NCI-H69 (cell line): Measurements from ENCODE around the gene CTDSPL.

Experiments
- DNase-seq: peaks from one replicate; lab custom pipeline; 2025; lab: John Stamatoyannopoulos, UW

CTDSPL gene

DNA sequence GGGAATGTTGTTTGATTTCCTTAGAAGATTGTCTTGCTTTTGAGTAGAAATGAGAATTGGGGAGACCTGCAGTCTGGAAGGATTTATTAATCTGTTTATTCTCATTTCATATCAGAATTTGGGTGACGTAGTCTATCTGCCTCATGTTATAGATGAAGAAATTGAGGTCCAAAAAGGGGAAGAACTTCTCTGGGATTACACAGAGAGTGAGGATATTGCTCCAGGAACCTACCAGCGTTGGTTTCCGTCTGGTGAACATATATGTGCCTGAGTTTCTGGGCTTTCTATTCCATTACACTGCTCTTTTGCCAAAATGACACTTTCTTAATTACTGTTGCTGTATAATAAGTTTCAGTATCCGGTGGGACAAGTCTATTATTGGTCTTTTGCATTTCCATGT, 51.8 kb downstream of the CTDSPL start:
- no peak for DNase-seq

DNA sequence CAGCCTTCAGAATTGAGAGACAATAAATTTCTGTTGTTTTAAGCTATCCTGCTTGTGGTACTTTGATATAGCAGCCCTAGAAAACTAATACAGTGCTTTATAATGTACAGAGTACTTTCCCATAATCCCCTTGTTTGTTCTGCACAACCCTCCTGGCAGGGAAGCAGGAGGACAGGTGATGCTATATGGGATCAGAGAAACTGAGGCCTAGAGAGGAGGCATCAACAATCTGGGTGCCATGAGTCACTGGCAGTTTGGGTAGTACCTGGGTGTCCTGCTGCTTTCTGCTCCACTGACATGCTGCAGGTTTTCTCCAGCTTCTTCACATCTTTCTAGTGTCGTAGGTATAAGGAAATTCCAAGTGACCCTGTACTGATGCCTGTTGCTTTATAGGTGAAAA, 55.0 kb downstream of the CTDSPL start:
- no peak for DNase-seq

DNA sequence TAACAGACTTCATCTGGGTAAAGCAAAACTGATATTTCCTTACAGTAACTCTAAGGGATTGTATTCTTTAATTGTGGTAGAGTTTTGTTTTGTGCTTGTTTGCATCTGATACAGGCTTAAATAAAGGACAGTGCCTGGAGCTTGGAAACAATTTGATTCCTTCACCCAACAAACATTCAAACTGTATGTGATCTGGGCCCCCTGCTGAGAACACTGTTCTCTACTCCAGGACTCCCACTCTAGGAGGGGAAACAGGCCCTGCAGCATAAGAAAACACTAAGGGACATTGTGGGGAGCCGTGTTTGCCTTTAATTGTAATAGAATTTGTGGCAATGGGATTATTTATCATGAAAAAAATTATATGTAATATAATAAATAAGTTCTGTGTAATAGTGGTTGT, 56.9 kb downstream of the CTDSPL start:
- DNase-seq = no peak

DNA sequence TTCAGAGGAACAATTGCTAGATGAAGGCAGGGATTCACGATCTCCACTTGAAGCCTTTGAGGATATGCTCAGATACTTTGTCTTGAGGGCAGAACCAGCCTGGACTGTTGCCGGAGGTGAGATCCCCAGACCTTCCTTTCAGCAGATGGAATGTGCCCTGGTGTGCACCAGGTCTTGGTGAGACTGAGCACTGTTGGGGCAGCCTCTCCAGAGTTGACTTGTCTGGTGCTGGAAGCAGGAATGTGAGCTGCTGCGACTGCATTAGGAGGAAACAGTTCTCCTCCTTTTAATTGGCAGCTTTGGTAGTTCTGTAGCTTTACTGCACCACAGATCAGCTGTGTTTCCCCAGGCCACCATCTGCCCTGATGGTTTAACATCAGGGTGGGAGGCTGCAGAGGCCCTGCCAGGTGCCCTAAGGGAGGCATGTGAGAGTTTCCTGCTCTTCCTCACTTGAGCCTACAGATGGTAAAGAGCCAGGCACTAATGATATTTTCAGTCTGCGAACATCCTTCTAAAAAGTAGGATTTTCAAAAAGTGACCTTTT, 58.5 kb downstream of the CTDSPL start:
- peak; percentile 40 for DNase-seq

DNA sequence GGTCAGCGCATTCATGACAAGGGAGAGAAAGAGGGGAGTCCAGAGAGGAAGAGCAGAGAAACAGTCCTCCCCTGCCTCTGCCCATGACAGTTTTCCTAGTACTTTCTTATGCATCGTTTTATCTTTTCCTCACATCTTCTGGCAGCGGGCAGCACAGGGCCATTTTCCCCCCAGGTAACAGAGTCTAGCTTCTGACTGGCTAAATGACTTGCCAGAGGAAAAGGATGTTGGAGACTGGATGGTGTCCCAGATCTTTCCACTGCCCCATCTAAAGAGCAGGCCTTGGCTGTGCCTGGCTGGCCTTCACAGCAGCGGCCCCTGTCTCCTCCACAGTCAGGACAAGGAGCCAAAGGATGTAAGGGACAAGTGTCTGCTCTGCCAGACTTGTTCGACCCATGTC, 59.3 kb downstream of the CTDSPL start:
- no peak for DNase-seq

DNA sequence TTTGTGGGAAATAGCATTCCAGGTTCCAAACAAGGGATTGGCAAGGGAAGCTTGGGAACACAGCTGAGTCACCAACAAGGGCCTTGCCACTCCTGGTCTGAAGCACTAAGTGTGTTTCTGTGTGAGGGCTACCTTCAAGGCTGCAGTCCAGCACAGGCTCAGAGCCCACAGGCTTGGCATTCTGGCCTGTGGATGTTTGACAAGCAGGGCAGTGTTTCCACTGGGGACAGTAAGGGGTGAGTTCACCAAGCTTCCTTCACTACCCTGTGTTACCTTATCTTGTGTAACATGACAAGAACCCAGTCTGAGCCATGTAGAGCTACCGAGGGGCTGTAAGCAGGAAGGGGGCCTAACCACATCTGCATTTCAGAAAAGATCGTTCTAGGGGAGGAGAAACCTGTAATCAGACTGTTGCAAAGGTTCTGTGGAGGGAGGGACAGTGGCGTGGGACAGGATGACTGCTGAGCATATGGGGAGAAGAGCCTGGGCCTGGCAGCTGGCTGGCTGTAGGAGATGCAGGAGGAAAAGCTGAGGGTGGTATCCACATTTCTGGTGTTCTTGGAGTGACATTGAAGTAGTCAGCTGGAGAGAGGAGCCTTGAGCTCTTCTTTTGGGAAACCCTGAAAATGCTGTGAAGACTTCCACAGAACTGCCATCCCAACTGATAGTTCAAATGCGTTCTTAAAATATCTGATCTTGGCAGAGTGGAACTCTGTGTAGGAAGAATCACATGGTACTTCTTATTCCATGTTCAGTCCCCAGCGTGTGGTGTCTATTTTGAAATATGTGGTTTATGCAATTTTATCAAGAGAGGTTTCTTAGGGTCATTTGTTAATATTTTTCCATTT, 61.3 kb downstream of the CTDSPL start:
- no peak for DNase-seq

DNA sequence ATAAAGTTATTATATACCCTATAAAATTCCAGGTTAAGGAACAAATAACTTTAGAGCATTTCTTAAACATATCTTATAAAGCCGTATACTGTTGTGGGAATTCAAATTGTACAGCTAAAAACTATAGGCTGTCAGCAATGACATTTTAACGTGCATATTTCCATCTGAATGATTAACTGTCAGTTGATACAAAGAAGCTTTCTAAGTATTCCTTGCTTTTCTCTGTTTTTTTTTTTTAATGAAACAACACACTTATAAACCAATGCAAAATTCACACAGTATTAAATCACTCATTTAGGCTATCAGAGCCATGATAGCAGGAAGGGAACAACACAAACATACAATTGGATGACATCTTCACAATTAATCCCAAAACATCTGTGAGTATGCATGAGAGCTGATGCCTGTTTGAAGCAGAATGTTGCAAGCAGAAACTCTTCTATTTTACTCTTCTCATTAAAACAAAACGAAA, 61.9 kb downstream of the CTDSPL start:
- DNase-seq = no peak

DNA sequence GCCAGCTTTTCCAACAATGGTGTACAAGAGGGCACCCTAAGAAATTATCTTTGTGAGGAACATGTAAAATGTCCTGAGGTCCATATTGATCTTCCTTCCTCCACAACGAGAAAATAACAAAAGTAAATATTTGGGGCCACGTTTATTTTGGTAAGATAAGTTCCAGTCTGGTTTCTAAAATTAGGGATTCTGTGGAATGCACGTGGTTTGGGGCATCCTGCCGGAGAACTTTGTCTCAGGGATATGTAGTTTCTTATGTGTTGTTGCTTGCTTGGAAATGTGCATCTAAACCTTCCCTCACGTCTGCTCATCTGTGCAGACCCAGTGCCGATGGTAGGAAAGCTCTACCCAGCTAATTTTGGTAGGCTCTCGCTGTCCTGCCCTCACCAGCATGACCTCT, 62.8 kb downstream of the CTDSPL start:
- DNase-seq = no peak

DNA sequence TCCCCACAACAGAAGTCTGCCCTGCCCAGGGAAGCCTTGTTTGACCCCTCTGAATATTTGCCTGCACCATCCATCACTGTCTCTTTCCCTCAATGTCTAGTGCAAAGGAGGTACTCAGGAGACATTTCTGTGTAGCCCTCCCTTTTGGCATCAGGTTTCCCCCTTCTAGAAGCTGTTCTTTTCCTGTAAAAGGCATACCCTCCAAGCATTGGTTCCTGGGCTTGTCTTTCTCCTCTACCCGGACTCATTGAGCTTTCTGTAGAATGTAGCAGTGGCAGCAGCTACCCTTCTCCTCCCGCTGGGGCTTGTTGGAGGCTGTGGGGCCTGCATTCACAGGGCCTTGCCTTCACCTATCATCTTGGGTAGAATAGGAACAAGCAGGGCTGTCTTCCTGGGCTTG, 63.5 kb downstream of the CTDSPL start:
- no peak for DNase-seq

DNA sequence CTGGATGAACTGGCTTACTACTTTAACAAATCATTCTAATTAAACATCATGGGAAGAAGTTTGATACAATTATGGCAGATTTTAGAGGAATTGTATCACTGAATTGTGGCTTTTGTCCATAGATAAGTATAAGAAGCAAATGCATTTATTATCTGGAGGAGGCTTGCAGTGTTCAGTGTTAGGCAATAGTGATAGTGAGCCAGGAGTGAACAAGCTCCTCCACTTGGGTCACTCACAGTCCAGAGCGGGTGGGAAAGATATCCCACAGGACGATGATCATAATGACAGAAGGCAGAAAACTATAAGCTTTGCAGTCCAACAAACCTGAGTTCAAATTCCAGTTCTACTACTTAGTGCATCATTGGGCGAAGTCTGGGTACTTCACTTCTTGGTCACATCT, 64.9 kb downstream of the CTDSPL start:
- DNase-seq = no peak

DNA sequence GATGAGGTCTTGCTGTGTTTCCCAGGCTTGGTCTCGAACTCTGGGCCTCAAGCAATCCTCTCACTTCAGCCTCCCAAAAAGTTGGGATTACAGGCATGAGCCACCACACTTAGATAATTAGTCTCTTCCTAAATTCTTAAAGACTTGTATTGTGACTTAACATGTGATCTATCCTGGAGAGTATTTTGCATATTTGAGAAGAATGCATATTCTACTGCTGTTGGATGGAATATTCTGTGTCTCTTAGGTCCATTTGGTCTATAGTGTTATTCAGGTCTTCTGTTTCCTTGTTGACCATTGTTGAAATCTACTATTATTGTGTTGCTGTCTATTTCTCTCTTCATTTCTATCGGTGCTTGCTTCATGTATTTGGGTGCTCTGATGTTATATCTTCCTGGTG, 68.8 kb downstream of the CTDSPL start:
- DNase-seq = no peak

DNA sequence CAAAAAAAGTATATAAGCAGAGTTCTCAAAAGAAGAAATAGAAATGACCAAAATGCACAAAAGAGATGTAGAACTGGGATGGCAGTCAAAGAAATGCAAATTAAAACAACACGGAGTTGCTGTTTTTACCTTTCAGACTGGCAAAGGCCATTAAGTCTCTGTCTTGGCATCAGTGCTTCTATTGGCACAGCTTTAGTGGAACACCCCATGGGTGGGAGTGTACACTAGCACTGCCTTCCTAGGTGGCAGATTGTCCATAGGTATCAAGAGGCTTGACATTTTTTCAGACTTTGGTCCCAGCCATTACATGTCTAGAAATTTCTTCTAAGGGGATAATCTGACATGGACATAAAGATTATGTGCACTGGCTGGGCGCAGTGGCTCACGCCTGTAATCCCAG, 70.8 kb downstream of the CTDSPL start:
- no peak for DNase-seq

DNA sequence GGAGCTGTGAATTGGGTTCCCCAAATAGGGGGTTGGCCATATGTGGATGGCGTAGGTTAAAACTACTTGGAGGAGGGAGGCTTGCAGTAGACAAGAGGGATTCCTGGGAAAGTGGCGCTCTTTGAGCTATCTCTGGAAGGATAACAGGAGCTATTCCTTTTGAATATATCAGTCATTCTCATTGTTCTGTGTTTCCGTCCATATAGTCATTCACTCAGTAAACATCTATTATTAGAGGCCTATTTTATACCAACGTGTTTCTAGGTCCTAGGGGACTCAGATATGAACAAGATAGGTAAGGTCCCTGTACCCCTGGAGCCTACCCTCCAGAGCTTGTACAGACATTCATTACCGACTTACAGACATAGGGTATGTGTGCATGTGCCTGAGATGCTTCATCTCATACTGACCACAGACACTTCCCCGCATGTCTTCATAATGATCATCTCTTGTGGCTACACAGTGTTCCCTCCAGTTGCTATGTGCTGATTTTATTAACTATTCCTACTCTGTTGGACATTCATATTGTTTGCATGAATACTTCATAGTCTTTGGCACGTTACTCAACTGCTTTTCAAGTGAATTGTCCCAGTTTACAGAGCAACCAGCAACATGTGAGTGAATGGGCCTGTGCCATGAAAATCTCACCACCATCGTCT, 73.1 kb downstream of the CTDSPL start:
- no peak for DNase-seq

DNA sequence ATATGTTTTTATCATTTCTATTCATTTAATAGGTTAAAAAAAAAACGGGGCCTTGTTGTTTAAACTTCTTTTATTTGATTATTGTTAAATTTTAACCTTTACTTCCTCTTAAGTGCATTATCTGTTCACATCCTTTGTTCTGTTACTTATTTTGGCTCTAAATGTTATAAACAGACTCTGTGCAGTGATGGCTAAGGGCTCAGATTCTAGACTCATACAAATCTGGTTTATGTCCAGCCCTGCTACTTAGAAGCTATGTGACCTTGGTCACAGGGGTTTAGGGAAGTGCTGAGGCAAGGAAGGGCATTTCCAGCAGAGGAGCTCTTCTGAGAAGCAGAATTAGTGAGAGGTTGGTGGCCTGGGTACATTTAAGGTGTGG, 73.6 kb downstream of the CTDSPL start:
- DNase-seq = no peak

DNA sequence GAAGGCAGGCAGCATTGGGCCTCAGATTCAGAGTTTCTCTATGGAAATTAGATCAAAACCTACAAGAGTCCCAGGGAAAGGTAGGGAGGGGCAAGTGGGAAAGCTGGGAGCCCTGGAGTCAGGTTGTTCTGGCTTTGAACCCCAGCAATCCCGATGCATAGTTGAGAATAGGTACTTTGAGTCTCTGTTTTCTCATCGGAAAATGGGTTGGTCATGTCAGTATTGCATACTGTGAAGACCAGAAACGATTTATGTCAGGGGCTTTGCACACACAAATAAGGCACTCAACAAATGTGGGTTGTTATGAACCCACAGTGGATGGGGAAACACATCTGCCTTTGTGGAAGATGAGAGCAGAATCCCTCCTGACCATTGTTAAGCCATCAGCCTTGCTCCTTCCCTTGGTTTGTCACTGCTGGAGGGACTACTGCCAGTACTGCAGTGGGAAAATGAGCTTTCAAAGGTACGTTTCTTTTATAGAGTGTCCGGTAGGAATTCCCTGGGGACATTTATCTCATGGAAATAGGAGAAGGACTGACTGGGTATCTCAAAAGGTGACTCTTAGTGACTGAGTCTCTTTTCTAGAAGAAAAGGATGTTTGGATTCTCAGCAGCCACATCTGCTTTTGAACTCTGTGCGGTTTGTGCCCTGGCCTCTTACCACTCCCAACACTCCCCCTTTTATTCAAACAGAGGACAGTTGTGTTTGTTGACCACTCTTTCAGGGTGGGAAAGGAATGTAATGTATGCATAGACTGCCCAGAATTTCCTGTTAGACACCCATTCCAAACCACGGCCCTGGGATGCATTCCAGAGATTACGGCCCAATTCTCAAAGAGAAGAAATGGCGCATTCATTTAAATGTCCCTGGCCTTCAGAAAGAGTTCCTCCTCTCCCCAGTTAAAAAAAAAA, 74.3 kb downstream of the CTDSPL start:
- no peak for DNase-seq

DNA sequence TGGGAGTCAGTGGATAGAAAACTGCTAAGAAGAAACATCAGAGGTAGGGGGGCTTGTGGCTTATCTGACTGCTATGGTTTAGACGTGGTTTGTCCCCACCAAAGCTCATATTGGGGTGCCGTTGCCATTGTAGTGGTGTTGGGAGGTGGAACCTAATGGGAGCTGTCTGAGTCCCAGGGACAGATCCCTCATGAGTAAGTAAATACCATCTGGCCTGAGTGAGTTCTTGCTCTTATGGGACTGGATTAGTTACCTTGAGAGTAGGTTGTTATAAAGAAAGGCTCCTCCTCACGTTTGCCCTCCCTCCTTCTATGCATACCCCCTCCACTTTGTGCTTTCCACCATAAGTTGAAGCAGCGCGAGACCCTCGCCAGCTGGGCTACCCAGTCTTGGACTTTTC, 75.5 kb downstream of the CTDSPL start:
- no peak for DNase-seq

DNA sequence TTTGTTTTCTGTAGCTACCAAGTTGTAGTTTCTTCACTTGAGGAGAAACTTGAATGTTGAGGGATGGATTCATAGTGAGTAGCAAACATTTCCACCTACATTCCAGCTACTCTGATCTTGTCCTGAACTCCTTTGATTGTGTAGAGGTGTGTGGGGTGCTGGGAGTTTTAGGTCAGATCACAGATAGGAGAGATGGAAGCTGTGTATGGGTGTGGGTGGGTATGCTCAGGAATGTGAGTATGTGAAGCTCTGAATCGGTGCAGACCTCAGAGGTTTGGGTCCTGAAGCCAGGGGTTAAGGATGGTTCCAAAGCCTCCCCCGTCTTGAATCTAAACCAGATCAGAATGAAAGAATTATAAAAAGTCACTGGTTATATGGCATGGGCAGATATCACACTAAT, 76.3 kb downstream of the CTDSPL start:
- DNase-seq = no peak

DNA sequence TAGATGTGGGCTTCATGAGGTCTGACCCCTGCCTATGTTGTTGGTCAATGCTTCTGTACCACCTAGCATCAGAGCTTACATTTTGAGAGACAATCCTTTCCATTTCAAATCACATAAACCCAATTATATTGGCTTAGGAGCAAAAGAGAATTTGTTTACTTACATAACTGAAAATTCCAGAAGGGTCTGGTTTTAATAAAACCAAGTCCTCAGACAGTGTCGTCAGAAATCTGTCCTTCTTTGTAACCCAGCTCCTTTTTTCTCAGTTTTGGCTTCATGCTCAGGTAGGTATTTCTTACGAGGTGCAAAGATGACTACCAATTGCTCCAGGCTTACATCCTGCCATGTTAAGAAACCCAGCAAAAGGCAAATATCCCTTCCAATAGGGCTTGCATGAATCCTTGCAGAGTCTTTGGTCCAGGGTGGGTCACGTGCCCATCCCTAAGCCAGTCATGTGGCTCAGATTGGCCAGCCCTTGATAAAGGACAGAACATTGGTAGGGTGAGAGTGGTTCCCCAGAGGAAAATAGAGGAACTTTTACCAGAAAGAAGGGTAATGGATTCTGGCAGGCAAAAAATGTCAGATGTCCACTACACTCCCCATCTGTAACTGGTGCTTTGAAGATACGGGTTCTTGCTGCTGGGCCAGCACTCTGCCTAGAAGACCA, 78.7 kb downstream of the CTDSPL start:
- no peak for DNase-seq

DNA sequence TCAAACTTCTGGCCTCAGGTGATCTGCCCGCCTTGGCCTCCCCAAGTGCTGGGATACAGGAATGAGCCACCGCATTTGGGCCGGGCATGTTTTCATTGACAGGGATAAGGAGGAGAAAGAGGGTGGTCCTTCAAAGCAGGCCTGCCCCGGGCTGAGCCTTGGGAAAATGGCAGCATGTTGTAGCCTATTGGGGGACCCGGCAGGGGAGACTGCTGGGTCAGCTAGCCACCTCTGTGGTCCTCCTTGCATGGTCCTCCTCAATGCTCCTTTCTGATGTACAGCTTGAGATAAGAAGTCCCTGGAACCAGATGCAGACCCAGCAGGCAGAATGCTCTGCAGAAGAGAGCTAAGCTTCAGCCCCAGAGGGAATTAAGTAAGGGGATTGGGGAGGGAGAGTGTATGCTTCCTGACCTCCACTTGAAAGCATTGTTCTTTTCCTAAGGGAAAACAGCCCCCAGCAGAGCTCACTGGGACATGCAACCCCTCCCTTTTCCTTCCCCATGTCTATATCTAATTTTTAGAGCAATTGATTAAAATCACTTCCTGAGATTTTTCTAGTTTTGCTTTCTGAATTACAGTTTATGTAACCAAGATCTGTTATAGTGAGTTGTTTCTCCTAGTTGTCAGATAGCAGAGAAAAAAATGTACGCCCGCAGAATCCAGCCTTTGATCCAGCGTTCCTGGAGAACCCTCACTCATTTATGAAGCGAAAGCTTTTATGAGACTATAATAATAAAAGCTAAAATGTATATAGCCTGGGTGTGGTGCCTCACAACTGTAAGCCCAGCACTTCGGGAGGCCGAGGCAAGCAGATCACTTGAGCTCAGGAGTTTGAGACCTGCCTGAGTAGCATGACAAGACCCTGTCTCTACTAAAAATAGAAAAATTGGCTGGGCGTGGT, 80.2 kb downstream of the CTDSPL start:
- no peak for DNase-seq

DNA sequence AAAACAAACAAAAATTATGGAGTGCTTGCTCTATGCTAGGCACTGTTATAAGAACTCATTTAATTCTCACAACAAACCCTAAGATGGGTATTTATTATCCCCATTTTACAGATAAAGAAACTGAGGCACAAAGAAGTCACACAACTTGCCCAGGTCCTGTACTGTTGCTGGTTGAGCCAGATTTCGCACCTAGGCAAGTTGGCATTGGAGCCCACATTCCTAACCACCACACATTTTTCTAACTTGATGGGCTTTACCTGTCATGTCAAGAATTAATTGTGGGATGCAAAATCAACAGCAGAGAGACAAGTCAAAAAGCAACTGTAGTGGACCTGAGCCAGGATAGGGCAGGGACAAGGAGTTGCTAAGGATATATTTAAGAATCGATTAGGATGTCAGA, 81.0 kb downstream of the CTDSPL start:
- no peak for DNase-seq

DNA sequence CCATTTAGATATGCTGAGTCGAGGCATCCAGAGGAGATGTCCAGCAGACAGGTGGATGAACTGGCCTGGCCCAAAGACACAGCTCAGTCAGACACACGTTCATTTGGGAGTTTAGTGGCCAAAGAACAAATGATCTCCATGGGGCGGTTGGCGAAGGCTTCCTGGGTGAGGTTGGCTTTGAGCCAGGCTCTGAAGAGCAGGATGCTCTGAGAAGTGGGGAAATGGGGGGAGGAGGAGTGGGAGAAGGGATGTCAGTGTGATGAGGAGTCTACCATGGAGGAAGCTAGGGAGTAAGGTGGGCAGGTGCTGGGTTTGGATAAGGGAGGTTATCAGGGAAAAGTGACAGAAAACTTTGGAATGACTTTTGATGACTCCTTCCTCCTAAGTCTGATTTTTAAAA, 81.4 kb downstream of the CTDSPL start:
- DNase-seq = no peak
